C1 segment of cervical spinal cord (tissue), 14 donors: Measurements from ENCODE around the gene OR2V2.
"Not testable (repeated sequence)": the region's sequence is repeated elsewhere in the genome, so short reads cannot be mapped to it uniquely, and the experiment has no call there.

Experiments
- DNase-seq, 14 donors: peaks; one replicate each; lab custom pipeline; 2025; lab: John Stamatoyannopoulos, UW

OR2V2 gene, protein sequence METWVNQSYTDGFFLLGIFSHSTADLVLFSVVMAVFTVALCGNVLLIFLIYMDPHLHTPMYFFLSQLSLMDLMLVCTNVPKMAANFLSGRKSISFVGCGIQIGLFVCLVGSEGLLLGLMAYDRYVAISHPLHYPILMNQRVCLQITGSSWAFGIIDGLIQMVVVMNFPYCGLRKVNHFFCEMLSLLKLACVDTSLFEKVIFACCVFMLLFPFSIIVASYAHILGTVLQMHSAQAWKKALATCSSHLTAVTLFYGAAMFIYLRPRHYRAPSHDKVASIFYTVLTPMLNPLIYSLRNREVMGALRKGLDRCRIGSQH

DNA sequence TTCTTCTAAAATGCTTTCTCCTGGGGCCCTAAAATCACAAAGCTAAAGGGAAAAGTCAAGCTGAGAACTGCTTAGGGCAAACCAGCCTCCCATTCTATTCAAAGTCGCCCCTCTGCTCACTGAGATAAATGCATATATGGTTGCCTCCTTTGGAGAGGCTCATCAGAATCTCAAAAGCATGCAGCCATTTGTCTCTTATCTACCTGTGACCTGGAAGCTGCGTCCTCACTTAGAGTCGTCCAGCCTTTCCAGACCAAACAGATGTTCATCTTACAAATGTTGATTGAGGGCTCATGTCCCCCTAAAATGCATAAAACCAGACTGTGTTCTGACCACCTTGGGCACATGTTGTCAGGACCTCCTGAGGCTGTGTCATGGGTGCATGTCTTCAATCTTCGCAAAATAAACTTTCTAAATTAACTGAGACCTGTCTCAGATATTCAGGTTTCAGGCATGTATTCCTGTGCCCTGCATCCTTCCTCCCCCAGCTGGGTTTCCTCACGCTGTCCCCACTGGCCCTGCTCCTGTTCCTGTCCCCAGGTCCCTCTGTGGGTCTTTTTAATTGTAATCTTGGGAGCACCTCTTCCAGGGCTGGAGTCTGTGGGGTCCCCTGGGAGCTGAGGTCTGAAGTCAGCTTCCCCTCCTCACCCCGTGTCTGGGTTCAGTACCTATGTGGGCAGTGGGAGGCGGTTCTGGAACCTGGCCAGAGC lies at the start of gene OR2V2:
Gene OR2V2, plus strand, starts transcription at position 660 of the 710 bp plus-strand sequence. CDS start 7,357 bp downstream, outside the sequence.
- DNase-seq: not testable (repeated sequence)

DNA sequence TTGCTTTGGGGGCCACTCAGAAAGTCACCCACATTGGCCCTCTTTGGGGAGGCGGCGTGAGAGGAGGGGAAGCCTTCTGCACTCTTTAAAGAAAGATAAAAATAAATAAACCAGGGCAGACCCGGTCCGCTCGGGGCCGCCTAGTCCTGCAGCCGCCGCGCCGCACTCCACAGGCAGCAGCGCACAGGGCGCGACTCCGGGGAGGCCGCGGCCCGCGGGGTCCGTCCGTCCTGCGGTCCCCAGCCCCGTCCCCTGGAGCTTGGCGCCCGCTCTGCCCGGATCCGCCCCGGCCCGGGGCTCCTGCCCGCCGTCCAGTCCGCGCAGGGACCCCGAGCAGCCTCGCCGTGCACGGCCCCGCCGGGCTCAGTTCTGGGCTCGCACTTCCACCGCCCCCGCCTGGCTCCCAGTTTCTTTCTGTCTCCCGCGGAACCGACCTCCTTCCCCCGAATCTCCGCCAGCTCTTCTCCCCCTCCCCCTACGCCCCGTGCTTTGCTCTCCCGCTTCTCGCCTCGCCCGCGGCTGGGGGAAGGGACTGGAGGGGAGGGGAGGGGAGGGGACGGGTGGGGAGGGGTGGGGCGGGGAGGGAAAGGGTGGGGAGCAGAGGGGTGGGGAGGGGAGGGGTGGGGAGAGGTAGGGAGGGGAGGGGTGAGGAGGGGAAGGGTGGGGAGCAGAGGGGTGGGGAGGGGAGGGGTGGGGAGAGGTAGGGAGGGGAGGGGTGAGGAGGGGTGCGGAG lies 49.5 kb upstream of the OR2V2 start:
- DNase-seq: not testable (repeated sequence)

DNA sequence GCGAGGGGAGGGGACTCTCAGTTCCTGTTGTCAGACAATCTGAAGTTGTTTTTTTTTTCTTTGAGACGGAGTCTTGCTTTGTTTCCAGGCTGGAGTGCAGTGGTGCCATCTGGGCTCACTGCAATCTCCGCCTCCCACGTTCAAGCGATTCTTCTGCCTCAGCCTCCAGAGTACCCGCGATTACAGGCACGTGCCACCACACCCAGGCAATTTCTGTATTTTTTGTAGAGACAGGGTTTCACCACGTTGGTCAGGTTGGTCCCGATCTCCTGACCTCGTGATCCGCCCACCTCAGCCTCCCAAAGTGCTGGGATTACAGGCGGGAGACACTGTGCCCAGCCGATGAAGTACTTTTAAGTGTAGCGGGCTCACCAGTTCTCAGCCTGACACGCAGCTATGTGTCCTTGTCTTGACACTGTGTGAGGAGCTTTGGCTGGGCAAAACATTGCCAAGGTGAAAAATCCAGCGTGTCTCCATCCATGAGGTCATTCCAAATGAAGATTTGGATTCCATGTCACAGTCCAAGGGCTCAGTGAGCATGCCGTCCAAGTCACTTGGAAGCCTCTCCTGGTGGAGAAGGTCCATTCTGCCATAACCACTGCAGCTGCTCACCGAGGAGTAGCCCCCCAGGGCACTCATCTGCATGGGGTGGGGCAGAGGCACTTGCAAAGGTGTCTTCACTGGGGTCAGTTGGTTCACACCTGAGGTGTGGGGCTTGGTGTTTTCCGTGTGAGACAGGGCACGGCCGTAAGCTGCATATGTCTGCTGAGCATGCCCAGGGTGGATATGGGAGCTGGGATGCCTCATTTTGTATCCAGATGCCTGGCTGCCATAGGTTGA lies 48.4 kb upstream of the OR2V2 start:
- no peak for DNase-seq

DNA sequence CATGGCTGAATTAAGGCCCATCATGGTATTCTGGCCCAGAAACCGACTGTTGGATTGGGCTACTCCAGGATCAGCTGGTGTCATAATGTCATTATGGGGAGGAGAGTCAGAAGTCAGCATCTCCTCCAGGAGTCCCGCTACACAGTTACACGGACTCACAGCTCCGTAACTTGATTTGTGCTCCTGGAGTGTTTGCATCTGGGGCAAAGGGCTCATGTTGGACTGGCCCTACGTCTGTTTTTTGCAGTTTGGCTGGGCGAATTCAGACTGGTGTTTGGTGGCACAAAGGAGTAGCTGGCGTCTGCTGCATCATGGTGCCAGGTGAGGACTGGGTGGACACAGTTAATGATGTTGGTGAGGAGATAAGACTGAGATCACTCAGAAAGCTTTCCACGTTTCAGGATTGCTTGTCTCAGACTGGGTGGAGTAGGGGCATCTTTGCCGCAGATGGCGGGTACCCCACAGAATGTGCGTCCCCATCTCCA lies 47.7 kb upstream of the OR2V2 start:
- DNase-seq: no peak

DNA sequence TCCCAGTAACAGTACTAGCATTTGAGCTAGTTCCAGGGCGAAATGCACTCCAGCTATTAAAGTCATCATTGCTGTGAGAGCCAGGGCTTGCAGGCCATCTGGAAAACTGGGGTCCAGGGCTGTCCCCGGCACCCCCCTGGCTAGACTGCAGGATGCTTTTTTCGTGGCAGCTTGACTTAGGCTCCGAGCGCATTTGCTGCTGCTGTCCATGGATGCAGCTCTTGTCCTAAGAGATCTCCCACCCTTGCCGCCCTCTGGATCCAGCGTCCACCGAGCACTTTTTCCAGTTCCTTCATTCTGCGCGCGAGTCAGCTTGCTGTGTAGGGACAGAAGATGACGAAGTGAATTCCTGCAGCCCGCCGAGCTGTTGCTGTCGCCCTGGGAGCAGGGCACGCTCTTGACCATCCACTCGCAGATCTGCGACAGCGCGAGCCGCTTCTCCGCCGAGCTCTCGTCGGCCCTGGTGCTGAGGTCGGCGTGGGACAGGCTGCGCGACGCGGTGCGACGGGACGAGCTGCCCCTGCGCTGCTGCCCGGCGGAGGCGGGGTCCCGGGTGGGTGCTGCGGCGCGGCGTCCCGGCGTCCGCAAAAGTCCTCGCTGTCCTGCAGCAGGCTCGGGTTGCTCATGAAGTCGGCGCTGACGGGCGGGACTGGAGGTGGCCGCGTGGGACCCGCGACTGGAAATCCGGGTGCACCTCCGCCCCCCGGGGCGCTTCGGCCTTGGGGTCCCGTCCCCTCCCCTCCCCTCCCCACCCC lies 47.1 kb upstream of the OR2V2 start:
- no peak for DNase-seq

DNA sequence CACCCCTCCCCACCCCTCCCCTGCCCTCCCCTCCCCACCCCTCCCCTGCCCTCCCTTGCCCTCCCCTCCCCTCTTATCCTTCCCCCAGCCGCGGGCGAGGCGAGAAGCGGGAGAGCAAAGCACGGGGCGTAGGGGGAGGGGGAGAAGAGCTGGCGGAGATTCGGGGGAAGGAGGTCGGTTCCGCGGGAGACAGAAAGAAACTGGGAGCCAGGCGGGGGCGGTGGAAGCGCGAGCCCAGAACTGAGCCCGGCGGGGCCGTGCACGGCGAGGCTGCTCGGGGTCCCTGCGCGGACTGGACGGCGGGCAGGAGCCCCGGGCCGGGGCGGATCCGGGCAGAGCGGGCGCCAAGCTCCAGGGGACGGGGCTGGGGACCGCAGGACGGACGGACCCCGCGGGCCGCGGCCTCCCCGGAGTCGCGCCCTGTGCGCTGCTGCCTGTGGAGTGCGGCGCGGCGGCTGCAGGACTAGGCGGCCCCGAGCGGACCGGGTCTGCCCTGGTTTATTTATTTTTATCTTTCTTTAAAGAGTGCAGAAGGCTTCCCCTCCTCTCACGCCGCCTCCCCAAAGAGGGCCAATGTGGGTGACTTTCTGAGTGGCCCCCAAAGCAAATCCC lies 46.2 kb upstream of the OR2V2 start:
- DNase-seq: not testable (repeated sequence)

DNA sequence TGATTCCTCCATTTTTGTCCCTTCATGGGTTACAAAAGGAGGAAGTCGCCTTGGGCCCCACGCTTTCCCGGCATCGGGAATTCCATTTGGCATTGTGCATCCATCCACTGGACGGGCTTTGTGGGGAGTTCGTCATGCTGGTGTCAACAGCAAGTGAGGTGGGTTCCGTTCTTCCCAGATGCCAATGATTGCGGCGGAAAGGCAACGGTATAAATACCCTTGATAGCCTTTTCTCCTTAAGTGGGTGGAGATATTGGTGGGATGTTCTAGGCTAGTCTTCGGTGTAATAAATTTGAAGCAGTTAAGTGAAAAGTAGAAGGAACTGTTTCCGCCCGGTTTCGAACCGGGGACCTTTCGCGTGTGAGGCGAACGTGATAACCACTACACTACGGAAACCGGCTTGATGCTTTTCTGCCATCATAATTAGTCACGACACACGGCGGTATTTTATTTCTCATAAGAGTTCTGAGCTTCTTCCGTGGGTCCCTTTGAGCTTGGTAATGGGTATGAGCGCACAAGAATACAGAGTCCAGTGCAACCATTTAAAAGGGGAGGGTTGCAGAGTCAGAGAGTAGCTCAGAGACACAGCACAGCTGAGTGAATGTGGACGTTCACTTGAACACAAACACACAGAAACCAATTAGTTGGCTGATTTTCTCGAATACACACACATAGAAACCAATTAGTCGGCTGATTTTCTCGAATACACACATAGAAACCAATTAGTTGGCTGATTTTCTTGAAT lies 45.3 kb upstream of the OR2V2 start:
- not testable (repeated sequence) for DNase-seq

DNA sequence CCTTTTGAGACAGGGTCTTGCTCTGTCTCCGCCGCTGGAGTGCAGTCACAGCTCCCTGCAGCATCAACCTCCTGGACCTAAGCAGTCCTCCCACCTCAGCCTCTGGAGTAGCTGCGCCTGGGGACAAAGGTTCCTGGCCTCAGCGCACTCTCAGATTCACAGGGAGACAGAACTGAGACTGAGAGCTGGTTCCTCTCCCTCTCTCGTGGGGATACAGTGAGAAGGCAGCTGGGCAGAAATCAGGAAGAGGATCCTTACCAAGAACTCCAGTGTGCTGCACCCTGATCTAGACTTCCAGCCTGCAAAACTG lies 43.2 kb upstream of the OR2V2 start:
- not testable (repeated sequence) for DNase-seq

DNA sequence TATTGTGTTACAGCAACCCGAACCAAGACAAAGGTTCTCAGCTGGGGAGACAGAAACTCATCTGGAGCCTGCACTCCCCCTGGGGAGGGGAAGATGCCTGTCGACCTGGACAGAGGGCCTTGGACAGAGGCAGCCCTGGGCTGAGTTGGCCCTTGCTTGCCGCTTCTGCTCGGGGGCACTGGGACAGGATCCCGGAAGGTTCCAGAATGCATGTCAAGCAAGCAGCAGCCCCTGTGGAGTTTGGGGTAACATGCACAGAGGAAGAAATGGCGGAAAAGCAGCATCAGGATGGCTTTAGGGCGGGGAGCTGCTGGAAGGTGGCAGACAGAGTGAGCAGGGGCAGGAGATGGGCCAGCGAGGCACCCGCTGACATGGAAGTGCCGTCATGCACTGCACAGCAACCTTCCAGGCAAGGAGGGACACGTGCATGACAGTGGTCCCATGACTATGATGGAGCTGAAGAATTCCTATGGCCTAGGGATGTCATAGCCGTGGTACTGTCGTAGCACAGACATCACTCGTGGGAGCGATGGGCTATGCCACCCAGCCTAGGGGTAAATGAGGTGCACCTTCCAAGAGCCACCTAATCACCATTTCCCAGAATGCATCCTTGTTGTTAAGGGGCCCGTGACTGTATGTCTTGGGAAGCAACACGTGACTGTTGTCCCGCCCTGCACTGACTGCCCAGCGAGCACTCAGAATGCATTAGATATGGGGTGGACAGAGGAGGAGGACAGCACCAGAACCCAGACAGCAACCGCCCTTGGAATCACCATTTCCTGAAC lies 42.6 kb upstream of the OR2V2 start:
- DNase-seq: not testable (repeated sequence)

DNA sequence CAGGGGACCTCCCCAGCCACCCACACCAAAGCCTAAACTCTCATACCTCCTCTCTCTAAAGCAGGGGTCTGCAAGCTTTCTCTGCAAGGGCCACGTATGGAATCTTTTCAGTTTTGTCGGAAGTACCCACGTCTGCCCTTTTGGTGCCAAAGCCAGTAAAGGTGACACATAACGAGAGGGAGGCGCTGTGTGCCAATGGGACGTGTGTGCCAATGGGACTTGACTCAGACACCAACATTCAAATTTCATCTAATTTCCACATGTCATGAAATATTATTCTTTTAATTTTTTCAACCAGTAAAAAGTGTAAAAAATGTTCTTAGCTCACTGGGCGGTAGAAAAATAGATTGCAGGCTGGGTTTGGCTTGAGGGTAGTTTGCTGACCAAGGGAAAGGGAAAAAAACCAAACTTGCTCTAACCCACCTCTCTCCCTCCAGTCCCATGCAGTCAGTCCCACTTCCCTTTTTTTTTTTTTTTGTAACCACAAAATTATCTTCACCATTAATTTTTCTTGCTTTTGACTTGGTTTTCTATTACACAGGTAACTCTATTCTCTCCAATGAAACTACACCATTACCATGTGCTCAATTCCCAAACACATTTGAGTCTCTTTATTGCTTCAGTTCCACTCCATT lies 41.9 kb upstream of the OR2V2 start:
- DNase-seq: no peak

DNA sequence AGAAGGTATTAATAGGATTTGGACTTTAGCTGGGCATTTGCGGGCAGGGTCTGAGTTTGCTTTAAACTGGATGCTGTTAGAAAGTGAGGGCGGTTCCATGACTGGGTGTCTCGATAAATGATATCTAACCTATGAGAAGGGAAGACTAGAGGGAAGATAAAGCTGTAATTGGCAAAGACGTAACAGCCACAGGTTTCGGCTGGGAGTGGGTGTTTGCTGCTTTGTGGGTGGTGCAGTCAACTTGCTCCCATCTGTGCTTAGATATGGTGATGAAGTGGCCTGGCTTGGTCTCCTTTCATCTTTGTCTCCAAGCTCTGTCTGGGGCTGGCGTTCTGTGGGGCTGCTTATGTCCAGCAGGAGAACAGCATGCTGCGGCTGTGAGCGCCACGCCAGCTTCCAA lies 39.7 kb upstream of the OR2V2 start:
- DNase-seq: no peak

DNA sequence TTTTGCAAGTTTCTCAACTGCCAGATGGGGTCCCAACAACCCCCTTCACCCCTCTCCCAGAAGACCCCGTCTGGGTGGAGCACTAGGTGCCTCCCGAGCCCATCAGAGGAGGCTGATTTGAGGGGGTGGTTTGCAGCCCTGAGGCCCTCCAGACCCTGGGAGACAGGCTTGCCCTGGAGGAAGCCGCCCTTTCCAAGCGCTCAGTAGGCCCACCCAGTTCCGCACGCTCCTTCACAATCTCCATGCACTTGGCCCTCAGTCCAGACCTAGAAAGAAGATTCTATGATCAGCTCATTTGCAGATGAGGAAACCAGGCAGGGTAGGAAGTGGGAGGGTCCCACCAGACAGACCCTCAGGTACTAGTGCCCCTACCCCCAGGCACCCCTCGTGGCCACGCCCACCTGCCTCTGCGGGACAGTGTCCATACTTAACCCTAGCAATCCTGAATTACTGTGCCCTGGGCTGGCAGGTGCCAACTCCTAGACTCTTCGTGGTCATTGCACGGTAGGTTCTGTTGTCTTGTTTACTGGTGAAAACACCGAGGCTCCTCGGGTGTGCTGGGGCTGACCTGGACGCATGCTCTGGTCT lies 38.7 kb upstream of the OR2V2 start:
- no peak for DNase-seq

DNA sequence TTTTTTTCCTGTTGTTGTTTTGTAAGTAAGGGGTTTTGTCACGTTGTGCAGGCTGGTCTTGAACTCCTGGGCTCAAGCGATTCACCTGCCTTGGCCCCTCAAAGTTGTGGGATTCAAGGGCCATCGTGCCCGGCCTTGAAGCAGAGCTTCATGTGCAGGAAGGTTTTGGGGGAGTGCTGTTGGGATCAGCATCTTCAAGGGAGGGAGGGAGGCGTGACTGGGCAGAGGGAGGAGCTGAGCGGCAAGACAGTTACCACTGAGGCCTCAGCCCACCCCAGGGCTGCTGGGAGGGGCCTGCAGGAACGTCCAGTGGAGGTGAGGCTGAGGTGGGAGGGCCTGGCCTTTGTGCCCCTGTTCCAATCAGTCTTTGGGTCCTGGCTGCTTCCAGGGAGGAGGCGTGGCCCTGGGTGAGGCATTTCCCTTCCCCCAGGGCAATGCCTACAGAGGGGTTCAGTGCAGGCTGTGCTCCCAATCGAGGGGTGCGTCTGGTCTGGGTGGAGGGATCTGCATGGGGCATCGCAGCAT lies 37.8 kb upstream of the OR2V2 start:
- DNase-seq: no peak

DNA sequence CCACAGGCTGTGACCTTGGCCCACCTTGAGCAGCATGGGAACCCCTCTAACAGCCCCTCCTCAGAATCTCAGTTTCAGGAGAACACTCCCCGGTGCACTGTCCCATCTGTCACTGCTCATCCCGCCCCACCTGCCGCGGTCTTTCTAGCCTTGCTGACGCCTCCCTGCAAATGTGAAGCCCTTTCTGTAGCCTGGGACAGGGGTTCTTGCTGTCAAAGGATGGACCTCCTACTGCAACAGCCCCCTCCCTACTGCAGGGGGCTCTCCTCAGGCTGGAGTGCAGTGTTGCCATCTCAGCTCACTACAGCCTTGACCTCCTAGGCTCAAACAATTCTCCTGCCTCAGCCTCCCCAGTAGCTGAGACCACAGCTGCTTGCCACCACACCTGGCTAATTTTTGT lies 36.4 kb upstream of the OR2V2 start:
- no peak for DNase-seq

DNA sequence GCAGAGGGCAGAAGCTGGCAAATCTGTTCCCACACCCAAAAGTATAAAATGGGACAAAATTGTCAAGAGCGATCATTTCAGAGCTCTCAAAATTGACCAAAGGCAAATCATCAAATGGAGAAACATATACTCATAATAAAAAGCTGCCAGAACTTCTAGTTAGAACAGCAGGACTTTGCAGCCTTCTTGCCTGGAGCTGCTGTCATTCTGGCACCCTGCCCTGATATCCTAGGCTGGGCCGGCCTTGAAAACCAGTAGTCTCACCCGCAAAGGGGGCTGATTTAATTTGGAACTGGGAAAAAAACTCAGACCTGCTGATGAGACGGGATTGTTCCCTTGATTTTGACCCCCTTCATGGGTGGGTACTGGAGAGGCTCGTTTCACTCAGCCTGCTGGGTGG lies 34.9 kb upstream of the OR2V2 start:
- DNase-seq: no peak

DNA sequence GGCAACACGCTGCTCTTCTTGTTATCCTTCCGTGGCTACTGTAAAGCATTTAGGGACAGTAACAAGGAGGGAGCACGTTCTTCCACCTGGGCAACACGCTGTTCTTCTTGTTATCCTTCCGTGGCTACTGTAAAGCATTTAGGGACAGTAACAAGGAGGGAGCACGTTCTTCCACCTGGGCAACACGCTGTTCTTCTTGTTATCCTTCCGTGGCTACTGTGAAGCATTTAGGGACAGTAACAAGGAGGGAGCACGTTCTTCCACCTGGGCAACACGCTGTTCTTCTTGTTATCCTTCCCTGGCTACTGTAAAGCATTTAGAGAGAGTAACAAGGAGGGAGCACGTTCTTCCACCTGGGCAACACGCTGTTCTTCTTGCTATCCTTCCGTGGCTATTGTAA lies 33.8 kb upstream of the OR2V2 start:
- not testable (repeated sequence) for DNase-seq

DNA sequence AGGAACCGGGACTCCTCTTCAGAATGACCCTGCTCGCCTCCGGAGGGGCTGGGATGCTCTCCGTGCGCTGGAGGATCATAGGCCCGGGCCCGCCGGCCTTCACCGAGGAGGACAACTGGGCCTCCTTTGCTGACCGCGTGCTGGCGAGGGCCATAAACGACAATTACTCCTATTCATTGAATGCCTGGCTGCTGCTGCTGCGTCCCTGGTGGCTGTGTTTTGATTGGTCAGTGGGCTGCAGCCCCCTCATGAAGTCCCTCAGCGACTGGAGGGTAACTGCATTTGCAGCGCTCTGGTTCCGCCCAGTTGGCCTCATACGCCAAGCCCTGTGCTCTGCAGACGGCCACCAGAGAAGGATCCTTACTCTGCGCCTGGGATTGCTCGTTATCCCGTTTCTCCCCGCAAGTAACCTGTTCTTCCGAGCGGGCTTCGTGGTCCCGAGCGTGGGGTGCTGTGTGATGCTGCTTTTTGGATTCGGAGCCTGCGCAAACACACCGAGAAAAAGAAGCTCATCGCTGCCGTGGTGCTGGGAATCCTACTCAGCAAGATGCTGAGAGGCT lies 33.0 kb upstream of the OR2V2 start:
- DNase-seq: no peak
